Measurements from ENCODE around the gene LEF1. TPM values are rescaled to one million over a fixed set of nuclear protein-coding genes. Genes with fewer than 3 reads are reported as not detected.

The LEF1 gene
- total and polyA plus RNA-seq, 2 donors (not counting 3 experiments of a cell fraction or from before 2014, with no cell fraction given): 0.46 TPM; not detected in 1

- ChIA-PET CTCF (no interaction called here), POLR2A (no interaction called here)
- Histone ChIP-seq H3K36me3 (ENCODE audit: control insufficient read depth in 2 of 2, extremely low read depth in 1 of 2, insufficient read depth in 2 of 2, low read length in 2 of 2) (no peaks in the 10 kb centered on the region), H3K27me3 (ENCODE audit: control insufficient read depth in 2 of 2, insufficient read depth in 2 of 2, low read length in 2 of 2) (no peaks in the 10 kb centered on the region), H3K27ac (ENCODE audit: insufficient read depth, low read depth, low read length) (no peak overlapping the region), H3K4me1 (ENCODE audit: control insufficient read depth, extremely low read depth, insufficient read depth, low read length) (no peaks in the 10 kb centered on the region), H3K79me2 (ENCODE audit: control insufficient read depth, insufficient read depth, low read length) (no peaks in the 10 kb centered on the region), H4K20me1 (replicated peaks; ENCODE audit: control insufficient read depth, extremely low read depth, insufficient read depth, low read length) (no peaks in the 10 kb centered on the region), H3K9me3 (replicated peaks; ENCODE audit: control insufficient read depth, insufficient read depth, low read length) (no peaks in the 10 kb centered on the region), H2AFZ (ENCODE audit: low read depth, low read length) (no peak overlapping the region), H3K9me1 (replicated peaks; ENCODE audit: control insufficient read depth, extremely low read depth, insufficient read depth, low read length) (no peaks in the 10 kb centered on the region), H3K9ac (replicated peaks; ENCODE audit: extremely low read depth, insufficient read depth, low read length) (no peak overlapping the region), H3K4me2 (ENCODE audit: insufficient read depth, low read length) (no peak overlapping the region), H3K4me3 (replicated peaks in 1 of 3; ENCODE audit: insufficient read depth in 1 of 3, low read depth in 1 of 3, low read length in 3 of 3) (no peak overlapping the region)
- dilution Hi-C loops (cut with MboI; ENCODE audit: extremely low pct_ligation_motif_present, low sequenced_read_pairs) (no loop called here), intact Hi-C loops (cut with micrococcal nuclease) (no loop called here)
- no TSS peak for BruUV-seq (replicated peaks)
- FAIRE-seq (no peak), DNase-seq (ENCODE audit: low read depth, low spot score) (no peak)
- TF ChIP-seq POLR2AphosphoS5 (IDR thresholded peaks at IDR 0.05; ENCODE audit: insufficient read depth, low read depth, low read length) (no peak), FOS (IDR thresholded peaks at IDR 0.05; ENCODE audit: borderline replicate concordance, insufficient read depth, low read length) (no peak), CTCF (IDR thresholded peaks at IDR 0.05; ENCODE audit: extremely low read depth in 1 of 2, insufficient read depth in 1 of 2, low read depth in 1 of 2, low read length in 2 of 2) (no peak), JUN (IDR thresholded peaks at IDR 0.05; ENCODE audit: borderline replicate concordance, insufficient read depth, insufficient read length, low read depth) (no peak), EZH2 (IDR thresholded peaks at IDR 0.05; ENCODE audit: borderline replicate concordance, low read depth, low read length, severe bottlenecking) (no peak), MAX (IDR thresholded peaks at IDR 0.05; ENCODE audit: insufficient read depth, insufficient read length) (no peak), POLR2A (IDR thresholded peaks at IDR 0.05; ENCODE audit: low read depth, low read length) (no peak), GATA2 (IDR thresholded peaks at IDR 0.05; ENCODE audit: insufficient read depth, insufficient read length, low read depth, low read length) (no peak), MYC (IDR thresholded peaks at IDR 0.05; ENCODE audit: low read depth, low read length) (no peak)
These were observed 98.0 kb downstream of the LEF1 start for GRCh38 chr4:108070775-108071174.

Measured in endothelial cell of umbilical vein (primary cell).